Erythroblast (primary cell): ENCODE data around the gene SPINK4.

Source experiments
- GATA1 ChIP-seq: IDR thresholded peaks from 2 replicates; pipeline ENCODE4 v1.6.1; 2011; ENCODE audit warnings: low read depth, mild to moderate bottlenecking, control low read depth, low read length, moderate library complexity
- POLR2A ChIP-seq: IDR thresholded peaks from 2 replicates; pipeline ENCODE4 v1.6.1; 2011; ENCODE audit warnings: mild to moderate bottlenecking, low read length

- TF ChIP-seq POLR2A (no peak), GATA1 (no peak)
Observed at GRCh38 chr9:33202552-33203201, 37.3 kb upstream of the SPINK4 start.
